Muscle layer of duodenum (tissue), 2 donors: Measurements from ENCODE around the gene PPP2R5C.

Experiments
- H3K27ac ChIP-seq: one replicate; pipeline ENCODE4 v1.7.0; 2013; ENCODE audit warnings: mild to moderate bottlenecking, low read length
- H3K27me3 ChIP-seq: one replicate; pipeline ENCODE4 v1.7.0; 2013; ENCODE audit warnings: low read depth, mild to moderate bottlenecking, control low read depth, low read length
- H3K36me3 ChIP-seq, 2 donors: one replicate each; pipeline ENCODE4 v1.7.0; 2013; ENCODE audit warnings: low read length in 2 of 2, control low read depth in 1 of 2, mild to moderate bottlenecking in 1 of 2; ENCODE audit not compliant: insufficient read depth in 2 of 2, control insufficient read depth in 1 of 2
- H3K4me1 ChIP-seq, 2 donors: one replicate each; pipeline ENCODE4 v1.7.0; 2013; ENCODE audit warnings: low read length in 2 of 2, mild to moderate bottlenecking in 2 of 2, control low read depth in 1 of 2, moderate library complexity in 1 of 2; ENCODE audit not compliant: insufficient read depth in 2 of 2, control insufficient read depth in 1 of 2
- H3K4me3 ChIP-seq, 2 donors: one replicate each; pipeline ENCODE4 v1.7.0; 2013; ENCODE audit warnings: low read length in 2 of 2, low read depth in 1 of 2, mild to moderate bottlenecking in 1 of 2
- H3K9me3 ChIP-seq, 2 donors: one replicate each; pipeline ENCODE4 v1.7.0; 2013; ENCODE audit warnings: low read length in 2 of 2, control low read depth in 1 of 2, mild to moderate bottlenecking in 1 of 2; ENCODE audit not compliant: control insufficient read depth in 1 of 2
- donor health status: healthy.

PPP2R5C gene

GRCh38 chr14:101875041-101875726 is 113.7 kb downstream of the PPP2R5C start:
- Histone ChIP-seq H3K9me3 (no peaks in the 10 kb centered on the region), H3K36me3 (no peaks in the 10 kb centered on the region), H3K27ac (peak overlapping the region; percentile 61), H3K4me1 (peaks cover 12 to 16% of the 10 kb centered on the region in 2 donors), H3K27me3 (no peaks in the 10 kb centered on the region), H3K4me3 (no peak overlapping the region)

GRCh38 chr14:101875727-101876554 is 114.4 kb downstream of the PPP2R5C start:
- no peaks in the 10 kb centered on the region for H3K36me3 ChIP-seq
- no peak overlapping the region for H3K4me3 ChIP-seq
- H3K9me3 ChIP-seq = no peaks in the 10 kb centered on the region
- peak overlapping the region; percentile 61 for H3K27ac ChIP-seq
- peaks cover 12 to 16% of the 10 kb centered on the region in 2 donors for H3K4me1 ChIP-seq
- no peaks in the 10 kb centered on the region for H3K27me3 ChIP-seq

- Histone ChIP-seq H3K27me3 (no peaks in the 10 kb centered on the region), H3K4me3 (no peak overlapping the region), H3K4me1 (peaks cover 12 to 16% of the 10 kb centered on the region in 2 donors), H3K9me3 (no peaks in the 10 kb centered on the region), H3K36me3 (peaks cover 0 to 2% of the 10 kb centered on the region in 2 donors), H3K27ac (peak overlapping the region; percentile 61)
These were observed 115.0 kb downstream of the PPP2R5C start for GRCh38 chr14:101876555-101876938.

- H3K4me1 ChIP-seq = peaks cover 12 to 16% of the 10 kb centered on the region in 2 donors
- H3K9me3 ChIP-seq = no peaks in the 10 kb centered on the region
- peak overlapping the region; percentile 47 for H3K27ac ChIP-seq
- no peak overlapping the region for H3K4me3 ChIP-seq
- peaks cover 7 to 8% of the 10 kb centered on the region in 2 donors for H3K36me3 ChIP-seq
- H3K27me3 ChIP-seq = no peaks in the 10 kb centered on the region
These were observed 116.3 kb downstream of the PPP2R5C start for GRCh38 chr14:101877766-101878165.

- peaks cover 12 to 15% of the 10 kb centered on the region in 2 donors for H3K4me1 ChIP-seq
- H3K36me3 ChIP-seq = peaks cover 12% of the 10 kb centered on the region in 2 donors
- no peaks in the 10 kb centered on the region for H3K9me3 ChIP-seq
- no peak overlapping the region for H3K4me3 ChIP-seq
- H3K27me3 ChIP-seq = no peaks in the 10 kb centered on the region
- no peak overlapping the region for H3K27ac ChIP-seq
These were observed 116.8 kb downstream of the PPP2R5C start for GRCh38 chr14:101878211-101878821.

- no peaks in the 10 kb centered on the region for H3K9me3 ChIP-seq
- H3K36me3 ChIP-seq = peaks cover 18 to 19% of the 10 kb centered on the region in 2 donors
- no peak overlapping the region for H3K27ac ChIP-seq
- no peaks in the 10 kb centered on the region for H3K27me3 ChIP-seq
- peaks cover 11 to 12% of the 10 kb centered on the region in 2 donors for H3K4me1 ChIP-seq
- H3K4me3 ChIP-seq = no peak overlapping the region
These were observed 117.5 kb downstream of the PPP2R5C start for GRCh38 chr14:101878822-101879528.

GRCh38 chr14:101879529-101880336 is 118.2 kb downstream of the PPP2R5C start:
- Histone ChIP-seq H3K4me1 (peaks cover 11 to 12% of the 10 kb centered on the region in 2 donors), H3K4me3 (no peak overlapping the region), H3K27ac (no peak overlapping the region), H3K27me3 (no peaks in the 10 kb centered on the region), H3K9me3 (no peaks in the 10 kb centered on the region), H3K36me3 (peaks cover 25% of the 10 kb centered on the region in 2 donors)

- Histone ChIP-seq H3K36me3 (peaks cover 28 to 40% of the 10 kb centered on the region in 2 donors), H3K4me1 (peaks cover 0 to under 1% of the 10 kb centered on the region in 2 donors), H3K27ac (no peak overlapping the region), H3K9me3 (peaks cover 0 to 2% of the 10 kb centered on the region in 2 donors), H3K27me3 (no peaks in the 10 kb centered on the region), H3K4me3 (no peak overlapping the region)
These were observed 119.9 kb downstream of the PPP2R5C start for GRCh38 chr14:101881426-101881825.

- Histone ChIP-seq H3K27me3 (no peaks in the 10 kb centered on the region), H3K27ac (no peak overlapping the region), H3K9me3 (peaks cover 0 to 2% of the 10 kb centered on the region in 2 donors), H3K4me3 (no peak overlapping the region), H3K36me3 (peaks cover 31 to 49% of the 10 kb centered on the region in 2 donors), H3K4me1 (no peaks in the 10 kb centered on the region)
These were observed 120.8 kb downstream of the PPP2R5C start for GRCh38 chr14:101882141-101882935.
